ENCODE data around the gene EFNB1.

DNA sequence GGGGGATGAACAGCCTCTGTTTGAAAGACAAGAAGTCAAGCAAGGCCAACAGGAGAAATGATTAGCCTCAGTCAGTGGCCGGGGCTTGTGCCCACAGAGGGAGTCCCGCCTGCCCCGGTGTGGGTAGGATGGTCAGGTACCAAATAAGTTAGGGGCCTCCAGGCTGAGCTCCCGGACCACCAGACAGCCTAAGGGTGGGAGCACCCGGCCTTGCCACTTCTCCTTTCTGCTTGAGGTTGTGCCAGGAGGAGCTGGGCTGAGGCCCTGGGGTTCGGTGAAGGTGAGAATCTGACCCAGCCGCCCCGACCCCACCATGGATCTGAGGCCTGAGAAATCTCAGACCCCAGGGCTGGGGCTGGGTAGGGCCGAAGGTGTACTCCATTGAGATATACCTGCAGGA lies 48.8 kb downstream of the EFNB1 start:
- TF ChIP-seq, protein P1, sequence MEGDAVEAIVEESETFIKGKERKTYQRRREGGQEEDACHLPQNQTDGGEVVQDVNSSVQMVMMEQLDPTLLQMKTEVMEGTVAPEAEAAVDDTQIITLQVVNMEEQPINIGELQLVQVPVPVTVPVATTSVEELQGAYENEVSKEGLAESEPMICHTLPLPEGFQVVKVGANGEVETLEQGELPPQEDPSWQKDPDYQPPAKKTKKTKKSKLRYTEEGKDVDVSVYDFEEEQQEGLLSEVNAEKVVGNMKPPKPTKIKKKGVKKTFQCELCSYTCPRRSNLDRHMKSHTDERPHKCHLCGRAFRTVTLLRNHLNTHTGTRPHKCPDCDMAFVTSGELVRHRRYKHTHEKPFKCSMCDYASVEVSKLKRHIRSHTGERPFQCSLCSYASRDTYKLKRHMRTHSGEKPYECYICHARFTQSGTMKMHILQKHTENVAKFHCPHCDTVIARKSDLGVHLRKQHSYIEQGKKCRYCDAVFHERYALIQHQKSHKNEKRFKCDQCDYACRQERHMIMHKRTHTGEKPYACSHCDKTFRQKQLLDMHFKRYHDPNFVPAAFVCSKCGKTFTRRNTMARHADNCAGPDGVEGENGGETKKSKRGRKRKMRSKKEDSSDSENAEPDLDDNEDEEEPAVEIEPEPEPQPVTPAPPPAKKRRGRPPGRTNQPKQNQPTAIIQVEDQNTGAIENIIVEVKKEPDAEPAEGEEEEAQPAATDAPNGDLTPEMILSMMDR (IDR thresholded peaks at IDR 0.05; ENCODE audit: insufficient read depth, low read depth, low read length): no peak
- TF ChIP-seq EZH2 (IDR thresholded peaks at IDR 0.05; ENCODE audit: insufficient read depth, low read length): no peak

Data from astrocyte (in vitro differentiated cells and primary cell).